Tracheal epithelial cell (primary cell): Measurements from ENCODE around the gene RASSF10. TPM values are rescaled to one million over a fixed set of nuclear protein-coding genes. Genes with fewer than 3 reads are reported as not detected.

ENCODE experiments used
- total RNA-seq: library from RNA; depleted of rRNA; stranded (reverse); fragments of >200 nt; gene quantifications from 2 replicates; pipeline ENCODE4 v1.2.1, GENCODE V29; 2014

Gene RASSF10
- total RNA-seq = 1.2 and 1.5 TPM in 2 replicates

DNA sequence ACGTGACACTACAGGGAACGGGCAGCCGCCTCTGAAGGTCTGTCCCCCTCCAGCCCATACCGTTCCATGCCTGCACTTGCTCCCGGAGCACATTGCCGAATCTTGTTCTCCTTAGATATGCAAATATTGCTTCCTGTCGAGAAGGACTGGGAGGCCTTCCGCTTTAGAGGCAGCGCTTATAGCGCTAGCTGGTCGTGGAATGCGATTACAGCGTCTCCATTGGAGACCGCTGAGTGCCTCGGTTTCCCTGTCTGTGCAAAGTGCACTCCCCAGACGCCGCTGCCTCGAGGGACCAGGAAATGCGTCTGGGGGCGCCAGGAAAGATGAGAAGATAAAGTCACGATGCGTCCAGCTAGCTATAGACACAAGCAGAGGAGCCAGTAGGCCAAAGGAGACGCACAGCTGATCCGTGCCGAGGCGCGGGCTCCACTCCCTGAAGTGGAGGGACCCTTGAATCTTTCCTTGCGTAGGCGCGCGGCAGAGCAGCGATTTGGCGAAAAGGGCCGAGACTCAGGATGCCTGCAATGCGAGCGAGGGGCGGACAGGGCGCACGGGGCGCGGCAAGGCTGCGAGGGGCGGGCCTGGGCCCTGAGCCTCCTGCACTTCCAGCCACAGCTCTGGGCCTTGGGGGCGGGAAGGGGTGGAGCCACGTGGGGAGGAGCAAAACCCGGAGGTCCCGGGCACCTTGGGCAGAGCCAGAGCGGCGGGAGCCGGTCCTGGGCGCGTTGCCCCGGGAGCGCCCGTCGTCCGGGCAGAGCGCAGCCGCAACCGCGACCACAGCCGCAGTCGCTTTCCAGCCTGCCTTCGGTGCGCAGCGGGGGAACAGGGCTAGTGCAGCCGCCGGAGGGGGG is at the start of gene RASSF10:
TSS of gene RASSF10 (plus strand) at position 692 of the 851 bp plus-strand sequence. CDS start 261 bp downstream, outside the sequence.

